ENCODE measurements around the gene OR13C5.

DNA sequence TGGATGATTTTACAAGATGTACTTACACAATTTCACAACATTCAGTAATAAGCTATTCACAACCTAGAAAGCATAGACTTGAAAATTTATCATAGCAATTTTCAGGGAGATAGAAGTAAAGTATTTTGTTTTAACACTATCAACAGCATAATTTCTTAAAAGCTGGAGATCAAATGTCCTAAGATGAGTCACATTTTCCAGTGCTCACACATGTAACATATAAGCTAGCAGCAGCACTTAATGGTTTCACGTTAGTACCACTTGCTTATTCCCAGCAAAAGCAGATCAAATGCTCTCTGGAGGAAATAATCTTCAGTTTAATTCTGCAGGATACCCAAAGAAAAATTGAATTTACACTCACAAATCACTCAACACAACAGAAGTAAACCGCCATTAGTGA is 23.8 kb downstream of the OR13C5 start:
- TF ChIP-seq, protein P1, sequence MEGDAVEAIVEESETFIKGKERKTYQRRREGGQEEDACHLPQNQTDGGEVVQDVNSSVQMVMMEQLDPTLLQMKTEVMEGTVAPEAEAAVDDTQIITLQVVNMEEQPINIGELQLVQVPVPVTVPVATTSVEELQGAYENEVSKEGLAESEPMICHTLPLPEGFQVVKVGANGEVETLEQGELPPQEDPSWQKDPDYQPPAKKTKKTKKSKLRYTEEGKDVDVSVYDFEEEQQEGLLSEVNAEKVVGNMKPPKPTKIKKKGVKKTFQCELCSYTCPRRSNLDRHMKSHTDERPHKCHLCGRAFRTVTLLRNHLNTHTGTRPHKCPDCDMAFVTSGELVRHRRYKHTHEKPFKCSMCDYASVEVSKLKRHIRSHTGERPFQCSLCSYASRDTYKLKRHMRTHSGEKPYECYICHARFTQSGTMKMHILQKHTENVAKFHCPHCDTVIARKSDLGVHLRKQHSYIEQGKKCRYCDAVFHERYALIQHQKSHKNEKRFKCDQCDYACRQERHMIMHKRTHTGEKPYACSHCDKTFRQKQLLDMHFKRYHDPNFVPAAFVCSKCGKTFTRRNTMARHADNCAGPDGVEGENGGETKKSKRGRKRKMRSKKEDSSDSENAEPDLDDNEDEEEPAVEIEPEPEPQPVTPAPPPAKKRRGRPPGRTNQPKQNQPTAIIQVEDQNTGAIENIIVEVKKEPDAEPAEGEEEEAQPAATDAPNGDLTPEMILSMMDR (IDR thresholded peaks at IDR 0.05): no peak
- TF ChIP-seq POLR2A (IDR thresholded peaks at IDR 0.05) (no peak), POLR2AphosphoS5 (IDR thresholded peaks at IDR 0.05) (no peak)
